Stimulated activated CD4-positive, alpha-beta T cell treated with anti-CD3 and anti-CD28 coated beads, Interleukin-4, amount 100 ng/mL, for 48 hours (primary cell): ENCODE data around the gene GALT.
"Not testable (repeated sequence)": the region's sequence is repeated elsewhere in the genome, so short reads cannot be mapped to it uniquely, and the experiment has no call there.

Experiments
- DNase-seq, 2 donors: peaks; one replicate each; pipeline ENCODE4 v3.0.0-alpha.2; 2020; ENCODE audit warnings: low read depth in 2 of 2

GALT gene

DNA sequence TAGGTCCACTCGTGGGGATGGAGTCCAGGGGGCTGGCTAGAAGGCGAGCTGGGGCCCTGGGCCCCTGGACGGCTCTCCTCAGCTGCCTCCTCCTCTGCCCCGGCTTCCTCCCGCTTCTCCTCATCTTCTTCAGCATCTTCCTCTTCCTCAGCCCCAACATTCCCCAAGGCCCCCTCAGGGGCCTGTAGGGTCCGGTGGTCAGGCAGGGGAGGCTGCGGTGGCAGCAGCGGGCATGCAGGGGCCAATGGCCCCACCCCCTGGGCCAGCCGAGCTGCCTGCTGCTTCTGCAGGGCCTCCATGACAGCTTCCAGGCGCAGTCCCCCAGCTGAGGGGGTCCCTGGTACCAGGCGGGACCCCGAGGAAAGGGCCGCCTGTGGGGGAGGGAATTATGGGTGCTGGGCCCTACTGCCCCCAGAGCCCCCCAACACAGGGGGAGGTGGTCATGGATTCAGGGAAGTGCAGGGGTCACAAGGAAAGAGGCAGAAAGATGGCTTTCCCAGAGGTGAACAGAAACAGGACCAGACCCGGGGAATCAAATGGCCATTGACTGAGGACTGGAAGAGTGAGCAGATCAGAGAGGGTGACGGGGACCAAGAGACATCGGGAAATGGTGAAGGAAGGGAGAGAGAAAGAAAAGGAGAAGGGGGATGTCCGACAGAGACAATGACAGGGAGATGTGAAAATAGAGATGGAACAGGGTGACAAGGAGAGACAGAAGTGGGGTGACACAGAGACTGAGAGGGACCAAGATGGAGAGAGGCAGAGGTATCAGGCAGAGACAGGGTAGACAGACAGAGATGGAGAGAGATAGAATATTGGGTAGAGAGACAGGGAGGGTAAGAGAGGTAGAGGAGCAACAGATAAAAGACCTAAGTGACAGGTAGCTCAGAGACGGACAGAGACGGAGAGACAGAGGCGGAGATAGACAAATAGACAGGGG is 18.5 kb upstream of the GALT start:
- no peak for DNase-seq

DNA sequence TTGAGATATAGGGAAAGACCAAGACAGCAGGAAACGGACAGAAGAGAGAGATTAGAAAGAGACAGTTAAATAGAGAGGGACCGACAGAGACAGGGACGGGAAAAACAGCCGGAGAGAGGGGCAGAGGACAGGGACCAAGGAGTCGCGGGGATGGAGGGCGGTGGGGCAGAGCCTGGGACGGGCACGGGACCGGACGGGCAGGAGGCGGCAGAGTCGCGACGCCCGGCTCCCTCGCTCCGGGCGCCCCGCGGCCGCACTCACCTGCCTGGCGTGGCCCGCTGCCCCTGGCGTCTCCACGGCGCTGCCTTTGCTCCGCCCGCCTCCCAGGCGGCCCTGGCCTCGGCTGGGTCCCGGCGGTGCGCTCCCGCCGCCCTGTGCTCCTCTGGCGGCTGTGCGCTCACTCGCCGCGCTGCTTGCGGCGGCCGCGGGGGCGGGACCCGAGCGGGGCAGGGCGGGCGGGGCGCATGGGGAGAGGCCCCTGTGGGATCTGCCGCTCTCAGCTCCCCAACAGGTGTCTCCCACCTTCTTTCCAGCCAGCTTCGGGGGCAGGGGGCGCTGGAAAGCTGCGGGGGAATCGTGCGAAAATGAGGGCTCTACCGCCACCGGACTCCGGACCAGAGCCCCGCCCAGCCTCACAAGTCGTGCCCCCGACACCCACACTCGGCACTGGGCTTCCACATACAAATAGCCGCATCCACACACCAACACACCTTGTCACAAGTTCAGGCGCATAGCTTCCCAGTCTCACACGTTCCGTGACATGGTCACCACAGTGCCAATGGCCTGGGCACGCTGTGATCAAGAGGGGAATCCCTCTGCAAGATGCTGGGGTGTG is 17.6 kb upstream of the GALT start, which contains the start of gene ARID3C:
ARID3C (minus strand) TSS at position 411 of the 835 bp plus-strand sequence. CDS start 1,052 bp downstream, outside the sequence.
- DNase-seq, result no peak

DNA sequence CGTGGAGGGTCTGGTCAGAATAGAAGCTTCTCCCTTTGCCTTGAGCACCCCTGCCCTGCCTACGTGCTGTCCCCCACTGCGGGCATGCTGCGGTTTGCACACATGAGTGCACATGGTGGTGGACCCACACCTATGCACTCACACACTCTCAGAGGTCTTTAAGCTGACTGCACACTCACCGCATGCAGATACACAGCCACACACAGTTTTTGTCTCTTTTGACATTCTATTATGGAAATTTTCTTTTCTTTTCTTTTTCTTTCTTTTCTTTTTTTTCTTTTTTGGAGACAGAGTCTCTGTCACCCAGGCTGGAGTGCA is 17.0 kb upstream of the GALT start:
- no peak for DNase-seq

DNA sequence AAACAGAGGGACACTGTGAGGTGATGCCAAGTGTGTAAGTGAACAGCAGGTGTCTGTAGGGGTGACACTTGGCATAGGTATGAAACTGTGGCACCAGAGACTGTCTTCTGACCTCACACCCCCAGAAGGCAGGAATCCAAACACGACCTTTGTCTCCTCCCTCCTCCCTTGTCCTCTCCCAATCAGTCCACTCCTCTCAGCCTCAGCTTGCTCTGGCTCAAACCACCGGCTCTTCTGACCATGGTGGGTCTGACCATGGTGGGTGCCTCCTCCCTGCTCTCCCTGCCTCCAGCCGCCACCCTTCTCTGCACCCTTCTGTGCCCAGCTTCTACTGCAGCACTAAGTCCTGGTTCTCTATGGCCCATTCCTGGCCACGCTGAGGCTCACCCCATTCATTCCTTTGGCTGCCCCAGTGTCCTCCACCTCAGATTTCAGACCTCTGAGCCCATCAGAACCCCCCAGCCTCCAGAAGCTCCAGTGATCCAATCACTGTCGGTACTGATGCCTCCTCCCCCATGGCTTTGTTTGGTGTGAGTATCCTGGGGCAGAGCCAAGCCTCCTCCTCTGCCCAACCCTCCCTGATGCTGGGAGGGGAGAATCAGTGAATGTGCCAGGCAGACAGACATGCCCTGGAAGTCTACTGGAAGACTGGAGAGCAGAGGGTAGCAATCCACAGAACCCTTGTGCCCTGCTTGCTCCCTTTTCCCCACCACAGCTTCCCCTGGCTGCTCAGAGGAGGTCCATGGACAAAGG is 15.9 kb upstream of the GALT start:
- DNase-seq, result no peak

DNA sequence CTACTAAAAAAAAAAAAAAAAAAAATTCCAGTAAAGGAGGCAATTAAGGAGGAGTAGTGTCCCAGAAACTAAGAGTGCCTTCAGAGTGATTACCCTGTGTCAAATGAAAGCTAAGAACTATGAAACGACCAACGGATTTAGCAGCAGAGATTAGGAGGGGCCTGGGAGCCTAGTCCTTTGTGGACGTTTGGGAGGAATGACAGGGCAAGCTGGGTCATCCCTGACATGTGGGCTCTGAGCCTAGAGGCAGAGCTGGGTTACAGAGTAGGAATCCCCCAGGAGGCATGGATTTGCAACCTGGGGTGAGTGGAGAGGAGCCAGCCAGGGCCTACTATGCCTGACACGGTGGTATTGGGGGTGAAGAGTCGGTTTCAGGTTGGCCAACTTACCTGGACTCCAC is 13.3 kb upstream of the GALT start:
- DNase-seq, result no peak

- DNase-seq, result peak; percentile 57 to 61
These were observed 12.5 kb upstream of the GALT start for GRCh38 chr9:34633851-34634550.

DNA sequence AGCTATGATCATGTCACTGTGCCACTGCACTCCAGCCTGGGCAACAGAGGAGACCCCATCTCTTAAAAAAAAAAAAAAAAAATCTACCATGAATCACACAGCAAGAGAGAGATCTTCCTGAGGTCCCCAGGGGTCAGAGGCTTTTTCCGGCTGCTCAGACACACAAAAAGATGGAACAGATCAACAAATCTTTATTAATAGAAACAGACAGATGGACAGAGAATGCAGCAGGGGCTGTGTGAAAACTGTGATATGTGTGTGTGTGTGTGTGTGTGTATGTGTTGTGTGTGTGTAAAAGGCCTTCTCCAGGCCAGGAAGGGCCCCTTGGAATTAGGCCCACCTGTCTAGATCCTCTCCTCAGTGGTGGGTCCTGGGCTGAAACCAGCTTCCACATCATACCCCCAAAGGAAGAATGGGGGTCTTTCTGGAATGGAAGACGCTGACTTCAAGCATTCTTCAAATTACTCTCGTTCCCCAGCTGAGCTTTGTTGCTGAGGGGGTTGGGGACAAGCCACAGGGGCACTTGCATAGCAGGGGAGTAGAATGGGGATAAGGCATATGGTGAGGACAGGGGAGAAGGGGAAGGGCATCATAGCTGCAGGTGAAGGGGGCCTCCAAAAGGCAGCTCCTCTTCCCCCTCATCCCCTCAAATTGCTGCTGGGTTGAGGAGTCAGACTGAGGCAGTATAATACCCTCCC is 11.8 kb upstream of the GALT start:
- no peak for DNase-seq

GRCh38 chr9:34635556-34635955 is 10.9 kb upstream of the GALT start:
- no peak for DNase-seq

GRCh38 chr9:34636791-34637355 is 9.6 kb upstream of the GALT start:
- no peak for DNase-seq

GRCh38 chr9:34637356-34638137 is 8.9 kb upstream of the GALT start, which contains the start of gene SIGMAR1:
TSS of gene SIGMAR1 (minus strand) at chr9:34637787. CDS start at chr9:34637697, 90 bp downstream.
- peak; percentile 90 to 91 for DNase-seq

DNA sequence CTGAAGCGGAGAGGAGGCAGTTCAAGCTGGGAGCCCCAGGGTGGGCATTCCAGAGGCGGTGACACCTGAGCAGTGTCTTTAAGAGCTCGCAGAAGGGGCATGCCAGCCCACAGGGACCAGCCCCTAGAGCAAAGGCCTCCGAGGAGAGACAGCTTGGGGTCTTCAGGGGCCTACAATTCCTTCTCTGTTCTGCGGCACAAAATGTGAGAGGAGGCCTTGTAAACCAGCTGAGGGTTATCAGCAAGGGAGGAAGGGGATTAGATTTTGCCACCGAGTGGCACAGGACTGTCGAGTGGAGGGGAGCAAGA is 8.4 kb upstream of the GALT start:
- DNase-seq, result no peak

GRCh38 chr9:34639322-34639721 is 7.2 kb upstream of the GALT start:
- DNase-seq, result not testable (repeated sequence)

DNA sequence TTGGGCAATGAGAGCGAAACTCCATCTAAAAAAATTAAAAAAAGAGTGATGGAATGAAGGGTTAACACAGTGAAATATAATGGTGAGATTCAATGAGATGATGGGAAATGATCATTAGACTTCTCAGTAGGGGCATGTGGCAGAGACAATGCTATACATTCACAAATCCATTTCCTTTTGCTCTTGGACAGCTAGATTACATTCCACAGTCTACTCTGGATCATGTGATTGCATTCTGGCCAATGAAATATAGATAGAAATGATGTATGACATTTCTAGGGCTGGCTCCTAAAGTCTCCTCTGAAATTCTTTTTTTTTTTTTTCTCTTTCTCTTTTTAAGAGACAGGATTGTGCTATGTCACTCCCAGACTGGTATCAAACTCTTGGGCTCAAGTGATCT is 3.8 kb upstream of the GALT start:
- no peak for DNase-seq

- no peak for DNase-seq
These were observed 1.6 kb upstream of the GALT start for GRCh38 chr9:34644766-34645314.

GRCh38 chr9:34647084-34647403 is 569 bp downstream of the GALT start:
- no peak for DNase-seq

- DNase-seq, result no peak
These were observed 1.2 kb downstream of the GALT start for GRCh38 chr9:34647651-34648050.

DNA sequence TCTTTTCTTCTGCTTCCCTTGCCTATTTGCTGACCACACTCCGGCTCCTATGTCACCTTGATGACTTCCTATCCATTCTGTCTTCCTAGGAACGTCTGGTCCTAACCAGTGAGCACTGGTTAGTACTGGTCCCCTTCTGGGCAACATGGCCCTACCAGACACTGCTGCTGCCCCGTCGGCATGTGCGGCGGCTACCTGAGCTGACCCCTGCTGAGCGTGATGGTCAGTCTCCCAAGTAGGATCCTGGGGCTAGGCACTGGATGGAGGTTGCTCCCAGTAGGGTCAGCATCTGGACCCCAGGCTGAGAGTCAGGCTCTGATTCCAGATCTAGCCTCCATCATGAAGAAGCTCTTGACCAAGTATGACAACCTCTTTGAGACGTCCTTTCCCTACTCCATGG is 2.2 kb downstream of the GALT start:
- no peak for DNase-seq

GRCh38 chr9:34650816-34651215 is 4.3 kb downstream of the GALT start:
- no peak for DNase-seq

DNA sequence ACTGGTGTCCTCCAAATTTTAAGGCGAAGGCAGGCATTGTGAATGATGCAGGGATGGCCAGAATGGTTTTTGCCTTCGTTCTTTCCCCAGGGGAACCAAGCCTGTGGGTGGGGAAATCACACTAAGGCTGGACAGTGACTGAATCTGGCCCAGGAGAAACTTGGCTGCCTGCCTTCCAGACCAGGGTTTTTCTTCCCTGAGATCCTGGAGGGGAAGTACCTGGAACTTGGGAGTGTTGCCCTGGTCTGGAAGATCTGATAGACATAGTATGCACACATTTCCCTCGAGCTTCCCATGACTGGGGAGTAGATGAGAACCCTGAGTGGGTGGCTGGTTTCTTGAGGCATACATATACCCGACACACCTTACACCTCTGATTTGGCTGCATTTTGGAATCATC is 4.8 kb downstream of the GALT start:
- no peak for DNase-seq
